NCI-H2029 (cell line): ENCODE measurements around the gene SNURF.
"Not testable (repeated sequence)": the region's sequence is repeated elsewhere in the genome, so short reads cannot be mapped to it uniquely, and the experiment has no call there.

Source experiments
- DNase-seq: peaks from one replicate; lab custom pipeline; 2025; lab: John Stamatoyannopoulos, UW

Gene SNURF

DNA sequence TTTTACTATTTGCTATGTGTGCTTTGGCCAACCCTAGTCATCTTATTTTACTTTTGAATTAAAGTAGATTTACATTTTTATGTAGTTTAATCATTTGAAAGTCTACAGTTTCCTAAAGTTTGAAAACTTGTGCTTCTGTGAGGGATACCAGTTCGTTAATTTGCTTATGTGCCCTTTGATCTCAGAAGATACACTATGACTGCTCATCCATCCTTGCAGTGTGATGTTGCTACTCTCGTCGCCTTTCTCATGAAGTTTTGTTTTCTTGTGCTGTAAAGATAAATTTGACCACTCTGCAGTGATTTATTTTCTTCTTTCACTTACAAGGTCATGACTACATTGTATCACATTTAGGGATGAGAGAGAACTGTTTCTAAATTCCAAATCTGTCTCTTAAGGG is 16.3 kb downstream of the SNURF start:
- DNase-seq, result no peak

- no peak for DNase-seq
Observed at GRCh38 chr15:24971772-24972171, 17.0 kb downstream of the SNURF start.

DNA sequence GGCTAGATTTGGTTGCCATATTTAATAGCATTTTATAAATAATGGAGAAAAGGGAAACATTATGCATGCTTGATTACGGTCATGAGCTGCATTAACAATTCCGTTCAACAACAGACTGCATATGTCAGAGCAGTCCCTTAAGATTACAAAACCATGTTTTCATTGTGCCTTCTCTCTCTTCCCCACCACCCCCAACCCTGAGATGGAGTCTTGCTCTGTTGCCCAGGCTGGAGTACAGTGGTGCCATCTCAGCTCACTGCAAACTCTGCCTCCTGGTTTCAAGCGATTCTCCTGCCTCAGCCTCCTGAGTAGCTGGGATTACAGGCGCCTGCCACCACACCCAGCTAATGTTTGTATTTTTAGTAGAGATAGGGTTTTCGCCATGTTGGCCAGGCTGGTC is 17.9 kb downstream of the SNURF start:
- not testable (repeated sequence) for DNase-seq

DNA sequence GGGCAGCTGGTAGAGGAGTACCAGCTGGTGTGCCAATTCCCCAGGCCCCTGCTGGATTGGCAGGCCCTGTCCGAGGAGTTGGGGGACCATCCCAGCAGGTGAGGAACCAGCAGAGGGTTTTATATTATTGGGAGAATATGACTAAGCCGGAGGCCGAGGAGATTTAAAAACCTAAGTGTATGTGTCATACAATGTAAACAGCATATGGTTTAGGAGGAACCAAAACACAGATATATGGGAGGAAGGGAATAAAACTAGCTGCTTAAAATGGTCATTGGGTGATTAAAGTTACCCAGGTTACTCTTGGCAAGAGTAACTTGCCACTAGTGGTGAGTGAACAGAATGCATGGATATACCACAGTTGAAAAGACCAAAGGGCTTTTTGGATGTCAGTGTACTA is 22.1 kb downstream of the SNURF start:
- DNase-seq, result no peak

GRCh38 chr15:24977686-24978085 is 22.9 kb downstream of the SNURF start:
- no peak for DNase-seq

- no peak for DNase-seq
Observed at GRCh38 chr15:24985224-24985623, 30.4 kb downstream of the SNURF start.

GRCh38 chr15:24986653-24987052 is 31.9 kb downstream of the SNURF start:
- no peak for DNase-seq
